BLaER1 (cell line): ENCODE results near the gene ARHGEF10L.

Experiments
- H3K27ac ChIP-seq: shearing (Covaris generic); formaldehyde crosslinking; 2 replicates; pipeline ENCODE4 v1.8.1; 2022
- H3K27me3 ChIP-seq: shearing (Covaris generic); formaldehyde crosslinking; 2 replicates; pipeline ENCODE4 v1.8.1; 2022
- H3K36me3 ChIP-seq: shearing (Covaris generic); formaldehyde crosslinking; 2 replicates; pipeline ENCODE4 v1.8.1; 2022
- H3K4me1 ChIP-seq: shearing (Covaris generic); formaldehyde crosslinking; 2 replicates; pipeline ENCODE4 v1.8.1; 2022
- H3K4me2 ChIP-seq: shearing (Covaris generic); formaldehyde crosslinking; 2 replicates; pipeline ENCODE4 v1.8.1; 2022
- H3K4me3 ChIP-seq: shearing (Covaris generic); formaldehyde crosslinking; 2 replicates; pipeline ENCODE4 v1.8.1; 2022
- H3K9ac ChIP-seq: shearing (Covaris generic); formaldehyde crosslinking; 2 replicates; pipeline ENCODE4 v1.8.1; 2022
- H3K9me3 ChIP-seq: shearing (Covaris generic); formaldehyde crosslinking; 2 replicates; pipeline ENCODE4 v1.8.1; 2022
- H4K20me1 ChIP-seq: shearing (Covaris generic); formaldehyde crosslinking; 2 replicates; pipeline ENCODE4 v1.8.1; 2022
- Cebpa-rat ChIP-seq: shearing (Covaris generic); IDR thresholded peaks from 2 replicates; pipeline ENCODE4 v1.8.1; 2022

ARHGEF10L gene

GRCh38 chr1:17725811-17726582 is 186.5 kb downstream of the ARHGEF10L start:
- H3K4me2 ChIP-seq = no peak overlapping the region
- H3K4me1 ChIP-seq = peaks cover 13% of the 10 kb centered on the region
- H3K27ac ChIP-seq = no peak overlapping the region; the same call in 1 of the 2 replicates
- peaks cover 5% of the 10 kb centered on the region; the same call in 1 of the 2 replicates for H3K36me3 ChIP-seq
- no peak overlapping the region for H3K9ac ChIP-seq
- TF ChIP-seq Cebpa-rat = no peak
- no peaks in the 10 kb centered on the region for H4K20me1 ChIP-seq
- peaks cover 22% of the 10 kb centered on the region for H3K9me3 ChIP-seq
- H3K27me3 ChIP-seq = no peaks in the 10 kb centered on the region
- H3K4me3 ChIP-seq = no peak overlapping the region

DNA sequence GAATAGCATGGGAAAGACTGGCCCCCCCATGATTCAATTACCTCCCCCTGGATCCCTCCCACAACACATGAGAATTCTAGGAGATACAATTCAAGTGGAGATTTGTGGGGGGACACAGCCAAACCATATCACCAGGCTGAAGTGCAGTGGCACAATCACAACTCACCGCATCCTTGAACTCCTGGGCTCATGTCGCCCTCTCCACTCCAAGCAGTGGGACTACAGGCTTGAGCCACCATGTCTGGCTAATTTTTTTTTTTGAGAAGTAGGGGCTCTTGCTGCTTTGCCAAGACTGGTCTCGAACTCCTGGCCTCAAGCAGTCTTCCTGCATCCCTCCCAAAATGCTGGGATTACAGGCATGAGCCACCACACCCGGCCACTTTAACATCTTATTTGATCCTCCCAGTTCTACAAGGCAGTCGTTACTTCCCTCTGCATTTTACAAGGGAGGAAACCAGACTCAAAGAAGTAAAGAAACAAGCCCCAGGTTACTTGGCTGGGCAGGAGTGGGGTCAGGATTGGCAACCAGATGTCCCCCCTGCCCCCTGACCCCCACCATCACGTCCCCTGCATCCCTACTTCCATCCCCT is 188.7 kb downstream of the ARHGEF10L start:
- Histone ChIP-seq H3K36me3 (peaks cover 5% of the 10 kb centered on the region; the same call in 1 of the 2 replicates), H4K20me1 (no peaks in the 10 kb centered on the region), H3K9ac (no peak overlapping the region), H3K4me1 (peaks cover 30% of the 10 kb centered on the region), H3K9me3 (peaks cover 22% of the 10 kb centered on the region), H3K4me3 (no peak overlapping the region), H3K27ac (no peak overlapping the region), H3K27me3 (no peaks in the 10 kb centered on the region), H3K4me2 (no peak overlapping the region)
- TF ChIP-seq Cebpa-rat = no peak

GRCh38 chr1:17729248-17729647 is 189.8 kb downstream of the ARHGEF10L start:
- peaks cover 30% of the 10 kb centered on the region for H3K4me1 ChIP-seq
- no peak overlapping the region for H3K27ac ChIP-seq
- H3K36me3 ChIP-seq = peaks cover 5% of the 10 kb centered on the region; the same call in 1 of the 2 replicates
- peaks cover 22% of the 10 kb centered on the region for H3K9me3 ChIP-seq
- no peak overlapping the region for H3K4me3 ChIP-seq
- no peak for TF ChIP-seq Cebpa-rat
- no peak overlapping the region for H3K4me2 ChIP-seq
- no peaks in the 10 kb centered on the region for H3K27me3 ChIP-seq
- H3K9ac ChIP-seq = no peak overlapping the region
- no peaks in the 10 kb centered on the region for H4K20me1 ChIP-seq

GRCh38 chr1:17729909-17730308 is 190.4 kb downstream of the ARHGEF10L start:
- Histone ChIP-seq H3K27ac (no peak overlapping the region), H3K36me3 (peaks cover 5% of the 10 kb centered on the region; the same call in 1 of the 2 replicates), H3K9ac (no peak overlapping the region), H3K9me3 (peaks cover 22% of the 10 kb centered on the region), H4K20me1 (no peaks in the 10 kb centered on the region), H3K4me3 (no peak overlapping the region), H3K27me3 (no peaks in the 10 kb centered on the region), H3K4me2 (no peak overlapping the region), H3K4me1 (peaks cover 30% of the 10 kb centered on the region)
- TF ChIP-seq Cebpa-rat = no peak

- no peak overlapping the region for H3K27ac ChIP-seq
- H3K4me2 ChIP-seq = peak overlapping the region; percentile 40
- H3K27me3 ChIP-seq = no peaks in the 10 kb centered on the region
- peaks cover 22% of the 10 kb centered on the region for H3K9me3 ChIP-seq
- no peak overlapping the region for H3K4me3 ChIP-seq
- H4K20me1 ChIP-seq = no peaks in the 10 kb centered on the region
- no peak overlapping the region for H3K9ac ChIP-seq
- peaks cover 5% of the 10 kb centered on the region; the same call in 1 of the 2 replicates for H3K36me3 ChIP-seq
- TF ChIP-seq Cebpa-rat = no peak
- H3K4me1 ChIP-seq = peaks cover 20% of the 10 kb centered on the region
These were observed 192.0 kb downstream of the ARHGEF10L start for GRCh38 chr1:17731460-17731859.

DNA sequence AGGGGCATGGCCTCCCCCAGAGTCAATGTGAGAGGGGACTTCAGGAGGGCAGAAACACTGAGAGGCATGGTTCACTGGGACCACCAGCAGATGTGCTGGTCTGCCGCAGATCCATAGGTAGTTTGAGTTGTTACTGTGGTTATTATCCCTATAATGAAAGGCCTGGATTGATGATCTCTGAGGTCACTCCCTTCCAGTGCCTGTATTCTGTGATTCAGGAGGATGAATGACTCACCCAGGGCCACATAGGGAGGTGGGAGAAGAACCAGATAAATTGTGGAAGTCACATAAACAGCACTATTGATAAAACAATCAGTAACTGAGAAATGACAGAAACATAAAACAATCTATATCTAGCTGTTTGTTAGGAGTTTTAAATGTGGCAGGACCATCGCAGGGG is 193.0 kb downstream of the ARHGEF10L start:
- no peaks in the 10 kb centered on the region for H4K20me1 ChIP-seq
- peaks cover 5% of the 10 kb centered on the region; the same call in 1 of the 2 replicates for H3K36me3 ChIP-seq
- TF ChIP-seq Cebpa-rat = no peak
- H3K27ac ChIP-seq = no peak overlapping the region
- peak overlapping the region; percentile 40 for H3K4me2 ChIP-seq
- no peak overlapping the region for H3K9ac ChIP-seq
- H3K27me3 ChIP-seq = no peaks in the 10 kb centered on the region
- peaks cover 20% of the 10 kb centered on the region for H3K4me1 ChIP-seq
- H3K9me3 ChIP-seq = peaks cover 16% of the 10 kb centered on the region
- H3K4me3 ChIP-seq = no peak overlapping the region

- TF ChIP-seq Cebpa-rat = no peak
- no peak overlapping the region for H3K27ac ChIP-seq
- no peak overlapping the region for H3K4me3 ChIP-seq
- H3K4me2 ChIP-seq = no peak overlapping the region
- H3K9me3 ChIP-seq = peaks cover 6% of the 10 kb centered on the region
- no peaks in the 10 kb centered on the region for H4K20me1 ChIP-seq
- H3K9ac ChIP-seq = no peak overlapping the region
- no peaks in the 10 kb centered on the region for H3K27me3 ChIP-seq
- peaks cover 20% of the 10 kb centered on the region for H3K4me1 ChIP-seq
- H3K36me3 ChIP-seq = peaks cover 3% of the 10 kb centered on the region; the same call in 1 of the 2 replicates
These were observed 194.2 kb downstream of the ARHGEF10L start for GRCh38 chr1:17733661-17734060.

DNA sequence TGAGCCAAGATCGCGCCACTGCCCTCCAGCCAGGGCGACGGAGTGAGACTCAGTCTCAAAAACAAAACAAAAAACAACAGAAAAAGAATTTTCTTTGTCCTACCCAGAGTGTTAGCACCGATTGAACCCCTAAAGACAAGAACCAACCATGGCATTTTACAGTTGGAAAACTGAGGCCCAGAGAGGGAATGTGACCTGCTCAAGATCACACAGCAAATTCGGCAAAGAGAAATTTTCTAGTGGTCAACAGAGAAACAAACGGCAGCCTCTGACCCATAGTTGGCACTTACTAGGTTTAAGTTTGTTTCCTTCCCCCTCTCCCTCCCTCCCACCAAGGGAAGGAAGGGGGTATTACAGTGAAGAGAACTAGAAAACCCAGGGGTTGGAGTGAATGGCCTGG is 195.1 kb downstream of the ARHGEF10L start:
- Histone ChIP-seq H3K4me3 (no peak overlapping the region), H4K20me1 (no peaks in the 10 kb centered on the region), H3K9me3 (no peaks in the 10 kb centered on the region), H3K4me1 (peaks cover 20% of the 10 kb centered on the region), H3K27ac (no peak overlapping the region), H3K36me3 (peaks cover 1% of the 10 kb centered on the region; the same call in 1 of the 2 replicates), H3K9ac (no peak overlapping the region), H3K4me2 (no peak overlapping the region), H3K27me3 (no peaks in the 10 kb centered on the region)
- no peak for TF ChIP-seq Cebpa-rat

GRCh38 chr1:17735348-17735747 is 195.8 kb downstream of the ARHGEF10L start:
- TF ChIP-seq Cebpa-rat = no peak
- Histone ChIP-seq H3K4me1 (peaks cover 20% of the 10 kb centered on the region), H3K9me3 (no peaks in the 10 kb centered on the region), H3K27ac (no peak overlapping the region), H3K4me2 (no peak overlapping the region), H3K36me3 (no peaks in the 10 kb centered on the region), H3K9ac (no peak overlapping the region), H3K27me3 (no peaks in the 10 kb centered on the region), H4K20me1 (no peaks in the 10 kb centered on the region), H3K4me3 (no peak overlapping the region)

DNA sequence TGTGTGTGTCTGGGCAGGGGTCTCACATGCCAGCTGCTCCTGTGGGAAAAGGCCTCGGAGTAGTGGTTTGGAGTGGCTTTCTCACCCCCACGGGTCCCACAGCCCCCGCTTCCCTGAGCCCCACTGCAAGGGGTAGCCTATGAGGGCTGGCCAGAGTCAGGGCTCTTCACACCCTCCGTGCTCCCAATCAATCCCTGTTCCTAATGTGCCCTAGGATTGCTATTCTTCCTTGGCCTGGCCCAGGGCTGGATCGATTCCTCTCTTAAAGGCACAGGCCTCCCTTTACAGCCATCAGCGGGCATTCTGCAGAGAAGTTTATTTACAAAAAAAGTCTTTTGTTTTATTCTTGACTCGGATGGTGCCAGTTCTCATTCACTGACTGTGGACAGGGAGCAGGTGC is 196.3 kb downstream of the ARHGEF10L start:
- Histone ChIP-seq H3K27me3 (no peaks in the 10 kb centered on the region), H3K4me2 (no peak overlapping the region), H3K4me1 (peaks cover 18% of the 10 kb centered on the region), H3K27ac (no peak overlapping the region), H3K9me3 (no peaks in the 10 kb centered on the region), H4K20me1 (no peaks in the 10 kb centered on the region), H3K4me3 (no peak overlapping the region), H3K36me3 (no peaks in the 10 kb centered on the region), H3K9ac (no peak overlapping the region)
- no peak for TF ChIP-seq Cebpa-rat
